Measurements from ENCODE around the gene SLC37A4. TPM values are rescaled to one million over a fixed set of nuclear protein-coding genes. Genes with fewer than 3 reads are reported as not detected.
A peak's percentile ranks its signal among the peaks of the same experiment; 100 is the strongest.
"Not testable (repeated sequence)": the region's sequence is repeated elsewhere in the genome, so short reads cannot be mapped to it uniquely, and the experiment has no call there.

SLC37A4 gene
- total and polyA plus RNA-seq, 2 donors: 8.5 to 9.5 TPM

DNA sequence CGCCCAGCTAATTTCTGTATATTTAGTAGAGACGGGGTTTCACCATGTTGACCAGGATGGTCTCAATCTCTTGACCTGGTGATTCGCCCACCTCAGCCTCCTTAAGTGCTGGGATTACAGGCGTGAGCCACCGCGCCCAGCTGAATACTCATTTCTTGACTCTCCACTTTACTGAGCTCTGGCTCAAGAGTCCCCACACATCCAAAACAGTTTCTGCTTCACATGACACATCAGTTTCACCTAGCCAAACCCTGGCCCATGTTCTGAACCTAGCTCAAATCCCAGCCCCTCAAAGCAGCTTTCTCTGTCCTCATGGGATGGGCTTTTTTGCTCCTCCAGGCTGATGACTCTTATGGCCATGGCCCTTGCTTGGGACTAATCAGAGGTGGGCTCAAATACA lies 16.5 kb upstream of the SLC37A4 start:
- Histone ChIP-seq H3K4me3 (ENCODE audit: low read length in 2 of 2) (no peak overlapping the region), H3K27me3 (ENCODE audit: control insufficient read depth in 2 of 2, insufficient read depth in 1 of 2, low read length in 1 of 2) (no peaks in the 10 kb centered on the region), H3K9me3 (ENCODE audit: control insufficient read depth in 2 of 2, insufficient read depth in 1 of 2, low read length in 1 of 2) (no peaks in the 10 kb centered on the region), H3K36me3 (ENCODE audit: control insufficient read depth in 2 of 2, insufficient read depth in 2 of 2, low read length in 1 of 2) (peaks cover 73 to 77% of the 10 kb centered on the region in 2 donors), H3K27ac (ENCODE audit: low read depth in 1 of 2, low read length in 1 of 2) (no peak overlapping the region), H3K4me1 (ENCODE audit: control insufficient read depth in 2 of 2, insufficient read depth in 2 of 2, low read length in 2 of 2) (no peaks in the 10 kb centered on the region)
- no peak for DNase-seq (ENCODE audit: low read depth in 6 of 9, low spot score in 9 of 9)
- 99% methylated on average over 6 of the region's 6 CpGs for WGBS

GRCh38 chr11:119046489-119046888 lies 15.8 kb upstream of the SLC37A4 start:
- 95% methylated on average over 6 of the region's 6 CpGs for WGBS

DNA sequence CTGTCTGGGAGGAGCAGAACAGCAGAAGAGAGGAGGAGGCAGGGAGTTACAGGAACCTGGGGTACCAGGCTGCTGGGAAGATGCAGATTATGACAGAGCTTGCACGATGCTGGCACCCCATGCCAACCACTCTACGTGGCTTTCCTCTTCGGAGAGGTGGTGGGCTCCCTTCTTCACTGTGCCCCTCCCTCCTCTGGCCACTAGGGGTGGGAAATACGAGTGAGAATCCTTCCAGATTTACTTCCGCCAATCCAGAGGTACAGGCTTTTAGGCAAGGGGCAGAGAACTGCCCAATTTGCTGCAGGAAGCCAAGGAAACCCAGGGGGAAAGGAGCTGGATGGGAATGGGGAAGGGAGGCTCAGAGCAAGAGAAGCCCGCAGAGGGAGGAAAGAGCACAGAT lies 14.0 kb upstream of the SLC37A4 start:
- Histone ChIP-seq H3K27ac (ENCODE audit: low read depth in 1 of 2, low read length in 1 of 2) (no peak overlapping the region), H3K4me1 (ENCODE audit: control insufficient read depth in 2 of 2, insufficient read depth in 2 of 2, low read length in 2 of 2) (no peaks in the 10 kb centered on the region), H3K36me3 (ENCODE audit: control insufficient read depth in 2 of 2, insufficient read depth in 2 of 2, low read length in 1 of 2) (peaks cover 53% of the 10 kb centered on the region in 2 donors), H3K4me3 (ENCODE audit: low read length in 2 of 2) (no peak overlapping the region), H3K27me3 (ENCODE audit: control insufficient read depth in 2 of 2, insufficient read depth in 1 of 2, low read length in 1 of 2) (no peaks in the 10 kb centered on the region), H3K9me3 (ENCODE audit: control insufficient read depth in 2 of 2, insufficient read depth in 1 of 2, low read length in 1 of 2) (no peaks in the 10 kb centered on the region)
- WGBS: 94% methylated on average over 6 of the region's 6 CpGs
- DNase-seq (ENCODE audit: low read depth in 6 of 9, low spot score in 9 of 9): no peak

More at GRCh38 chr11:119046489-119046888, 15.8 kb upstream of the SLC37A4 start:
- Histone ChIP-seq H3K36me3 (ENCODE audit: control insufficient read depth in 2 of 2, insufficient read depth in 2 of 2, low read length in 1 of 2) (peaks cover 66 to 70% of the 10 kb centered on the region in 2 donors), H3K27ac (ENCODE audit: low read depth in 1 of 2, low read length in 1 of 2) (no peak overlapping the region), H3K4me3 (ENCODE audit: low read length in 2 of 2) (no peak overlapping the region), H3K27me3 (ENCODE audit: control insufficient read depth in 2 of 2, insufficient read depth in 1 of 2, low read length in 1 of 2) (no peaks in the 10 kb centered on the region), H3K9me3 (ENCODE audit: control insufficient read depth in 2 of 2, insufficient read depth in 1 of 2, low read length in 1 of 2) (no peaks in the 10 kb centered on the region), H3K4me1 (ENCODE audit: control insufficient read depth in 2 of 2, insufficient read depth in 2 of 2, low read length in 2 of 2) (no peaks in the 10 kb centered on the region)
- no peak for DNase-seq (ENCODE audit: low read depth in 6 of 9, low spot score in 9 of 9)

DNA sequence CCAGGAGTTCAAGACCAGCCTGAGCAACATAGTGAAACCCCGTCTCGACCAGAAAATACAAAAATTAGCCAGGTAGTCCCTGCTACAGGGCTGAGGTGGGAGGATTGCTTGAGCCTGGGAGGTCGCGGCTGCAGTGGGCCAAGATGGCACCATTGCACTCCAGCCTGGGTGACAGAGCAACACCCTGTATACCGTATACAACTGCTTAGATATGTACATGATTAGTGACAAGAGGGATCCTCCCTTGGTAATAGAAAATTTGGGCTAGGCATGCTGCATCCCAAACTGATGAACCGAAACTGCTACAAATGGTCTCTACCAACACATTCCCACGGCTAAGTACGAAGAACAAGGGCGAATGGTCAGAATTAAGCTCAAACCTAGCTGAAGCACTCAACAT lies 12.2 kb upstream of the SLC37A4 start:
- no peaks in the 10 kb centered on the region for H3K9me3 ChIP-seq (ENCODE audit: control insufficient read depth in 2 of 2, insufficient read depth in 1 of 2, low read length in 1 of 2)
- 98% methylated on average over 9 of the region's 9 CpGs for WGBS
- H3K4me1 ChIP-seq (ENCODE audit: control insufficient read depth in 2 of 2, insufficient read depth in 2 of 2, low read length in 2 of 2): no peaks in the 10 kb centered on the region
- no peak overlapping the region for H3K4me3 ChIP-seq (ENCODE audit: low read length in 2 of 2)
- peaks cover 35% of the 10 kb centered on the region in 2 donors for H3K36me3 ChIP-seq (ENCODE audit: control insufficient read depth in 2 of 2, insufficient read depth in 2 of 2, low read length in 1 of 2)
- H3K27me3 ChIP-seq (ENCODE audit: control insufficient read depth in 2 of 2, insufficient read depth in 1 of 2, low read length in 1 of 2): no peaks in the 10 kb centered on the region
- H3K27ac ChIP-seq (ENCODE audit: low read depth in 1 of 2, low read length in 1 of 2): no peak overlapping the region
- DNase-seq (ENCODE audit: low read depth in 6 of 9, low spot score in 9 of 9): no peak

DNA sequence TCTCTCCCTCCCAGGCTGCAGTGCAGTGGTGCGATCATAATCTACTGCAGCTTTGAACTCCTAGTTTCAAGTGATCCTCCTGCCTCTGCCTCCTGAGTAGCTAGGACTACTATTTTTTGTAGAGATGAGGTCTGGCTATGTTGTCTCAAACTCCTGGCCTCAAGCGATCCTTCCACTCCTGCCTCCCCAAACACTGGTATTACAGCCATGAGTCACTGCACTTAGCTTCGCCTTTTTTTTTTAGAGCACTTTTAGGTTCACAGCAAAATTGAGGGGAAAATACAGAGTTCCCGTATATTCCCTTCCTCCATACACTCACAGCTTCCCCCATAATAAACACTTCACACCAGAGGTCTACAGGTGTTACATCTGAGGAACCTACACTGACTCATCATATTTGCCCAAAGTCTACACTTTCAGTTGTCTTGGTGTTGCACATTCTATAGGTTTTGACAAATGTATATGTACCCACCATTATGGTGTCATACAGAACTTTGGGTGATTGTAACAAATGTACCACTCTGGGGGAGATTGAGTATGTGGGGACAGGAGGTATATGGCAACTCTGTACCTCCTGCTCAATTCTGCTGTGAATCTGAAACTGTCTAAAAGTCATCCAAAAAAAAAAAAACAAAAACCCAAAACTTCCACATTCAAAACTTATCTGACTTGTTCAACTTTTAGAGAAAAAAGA lies 11.3 kb upstream of the SLC37A4 start:
- DNase-seq (ENCODE audit: low read depth in 6 of 9, low spot score in 9 of 9): peak in 1 of 9 donors; percentile 17
- H3K9me3 ChIP-seq (ENCODE audit: control insufficient read depth in 2 of 2, insufficient read depth in 1 of 2, low read length in 1 of 2): no peaks in the 10 kb centered on the region
- 80% methylated on average over 4 of the region's 4 CpGs for WGBS
- peaks cover 26 to 27% of the 10 kb centered on the region in 2 donors for H3K36me3 ChIP-seq (ENCODE audit: control insufficient read depth in 2 of 2, insufficient read depth in 2 of 2, low read length in 1 of 2)
- no peak overlapping the region for H3K27ac ChIP-seq (ENCODE audit: low read depth in 1 of 2, low read length in 1 of 2)
- no peaks in the 10 kb centered on the region for H3K27me3 ChIP-seq (ENCODE audit: control insufficient read depth in 2 of 2, insufficient read depth in 1 of 2, low read length in 1 of 2)
- no peaks in the 10 kb centered on the region for H3K4me1 ChIP-seq (ENCODE audit: control insufficient read depth in 2 of 2, insufficient read depth in 2 of 2, low read length in 2 of 2)
- no peak overlapping the region for H3K4me3 ChIP-seq (ENCODE audit: low read length in 2 of 2)

GRCh38 chr11:119039471-119039870 lies 8.8 kb upstream of the SLC37A4 start:
- not testable (repeated sequence) for H3K36me3 ChIP-seq (ENCODE audit: control insufficient read depth in 2 of 2, insufficient read depth in 2 of 2, low read length in 1 of 2); H3K4me1 ChIP-seq (ENCODE audit: control insufficient read depth in 2 of 2, insufficient read depth in 2 of 2, low read length in 2 of 2); H3K9me3 ChIP-seq (ENCODE audit: control insufficient read depth in 2 of 2, insufficient read depth in 1 of 2, low read length in 1 of 2); DNase-seq (ENCODE audit: low read depth in 6 of 9, low spot score in 9 of 9); H3K4me3 ChIP-seq (ENCODE audit: low read length in 2 of 2); H3K27ac ChIP-seq (ENCODE audit: low read depth in 1 of 2, low read length in 1 of 2); H3K27me3 ChIP-seq (ENCODE audit: control insufficient read depth in 2 of 2, insufficient read depth in 1 of 2, low read length in 1 of 2)
- WGBS: 22% methylated on average over 11 of the region's 11 CpGs

- 98% methylated on average over 5 of the region's 5 CpGs for WGBS
- no peak for DNase-seq (ENCODE audit: low read depth in 6 of 9, low spot score in 9 of 9)
- H3K27ac ChIP-seq (ENCODE audit: low read depth in 1 of 2, low read length in 1 of 2): no peak overlapping the region
- no peaks in the 10 kb centered on the region for H3K27me3 ChIP-seq (ENCODE audit: control insufficient read depth in 2 of 2, insufficient read depth in 1 of 2, low read length in 1 of 2)
- no peaks in the 10 kb centered on the region for H3K36me3 ChIP-seq (ENCODE audit: control insufficient read depth in 2 of 2, insufficient read depth in 2 of 2, low read length in 1 of 2)
- no peak overlapping the region for H3K4me3 ChIP-seq (ENCODE audit: low read length in 2 of 2)
- peaks cover 0 to 4% of the 10 kb centered on the region in 2 donors for H3K4me1 ChIP-seq (ENCODE audit: control insufficient read depth in 2 of 2, insufficient read depth in 2 of 2, low read length in 2 of 2)
- H3K9me3 ChIP-seq (ENCODE audit: control insufficient read depth in 2 of 2, insufficient read depth in 1 of 2, low read length in 1 of 2): no peaks in the 10 kb centered on the region
Measured at GRCh38 chr11:119038884-119039283, 8.2 kb upstream of the SLC37A4 start.

GRCh38 chr11:119034813-119035212 lies 4.1 kb upstream of the SLC37A4 start:
- no peak overlapping the region for H3K4me3 ChIP-seq (ENCODE audit: low read length in 2 of 2)
- WGBS: 85% methylated on average over 3 of the region's 3 CpGs
- H3K4me1 ChIP-seq (ENCODE audit: control insufficient read depth in 2 of 2, insufficient read depth in 2 of 2, low read length in 2 of 2): peaks cover 0 to 12% of the 10 kb centered on the region in 2 donors
- no peak overlapping the region for H3K27ac ChIP-seq (ENCODE audit: low read depth in 1 of 2, low read length in 1 of 2)
- no peaks in the 10 kb centered on the region for H3K9me3 ChIP-seq (ENCODE audit: control insufficient read depth in 2 of 2, insufficient read depth in 1 of 2, low read length in 1 of 2)
- H3K36me3 ChIP-seq (ENCODE audit: control insufficient read depth in 2 of 2, insufficient read depth in 2 of 2, low read length in 1 of 2): no peaks in the 10 kb centered on the region
- no peak for DNase-seq (ENCODE audit: low read depth in 6 of 9, low spot score in 9 of 9)
- H3K27me3 ChIP-seq (ENCODE audit: control insufficient read depth in 2 of 2, insufficient read depth in 1 of 2, low read length in 1 of 2): no peaks in the 10 kb centered on the region

DNA sequence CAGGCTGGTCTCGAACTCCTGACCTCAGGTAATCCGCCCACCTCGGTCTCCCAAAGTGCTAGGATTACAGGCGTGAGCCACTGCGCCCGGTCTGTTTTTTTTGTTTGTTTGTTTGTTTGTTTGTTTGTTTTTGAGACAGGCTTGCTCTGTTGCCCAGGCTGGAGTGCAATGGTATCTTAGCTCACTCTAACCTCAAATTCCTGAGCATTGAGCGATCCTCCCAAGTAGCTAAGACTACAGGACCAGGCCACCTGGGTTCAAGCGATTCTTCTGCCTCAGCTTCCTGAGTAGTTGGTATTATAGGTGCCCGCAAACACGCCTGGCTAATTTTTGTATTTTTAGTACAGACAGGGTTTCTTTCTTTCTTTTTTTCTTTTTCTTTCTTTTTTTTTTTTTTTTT lies 2.7 kb upstream of the SLC37A4 start:
- WGBS: 97% methylated on average over 10 of the region's 10 CpGs
- not testable (repeated sequence) for H3K9me3 ChIP-seq (ENCODE audit: control insufficient read depth in 2 of 2, insufficient read depth in 1 of 2, low read length in 1 of 2)

More for the DNA sequence above, 2.7 kb upstream of the SLC37A4 start:
- not testable (repeated sequence) for H3K27me3 ChIP-seq (ENCODE audit: control insufficient read depth in 2 of 2, insufficient read depth in 1 of 2, low read length in 1 of 2); DNase-seq (ENCODE audit: low read depth in 6 of 9, low spot score in 9 of 9); H3K36me3 ChIP-seq (ENCODE audit: control insufficient read depth in 2 of 2, insufficient read depth in 2 of 2, low read length in 1 of 2); H3K4me3 ChIP-seq (ENCODE audit: low read length in 2 of 2); H3K27ac ChIP-seq (ENCODE audit: low read depth in 1 of 2, low read length in 1 of 2)
- peaks cover 3 to 24% of the 10 kb centered on the region in 2 donors for H3K4me1 ChIP-seq (ENCODE audit: control insufficient read depth in 2 of 2, insufficient read depth in 2 of 2, low read length in 2 of 2)

Data from thymus (tissue), 11 donors.